Measurements from ENCODE around the gene TRIM31.

- TF ChIP-seq GABPA (IDR thresholded peaks at IDR 0.05 in 1 of 2, conservative IDR thresholded peaks at IDR 0.05 in 1 of 2) (no peak), CTCF (IDR thresholded peaks at IDR 0.05; ENCODE audit: low read depth, low read length, missing input control) (no peak), FOXA1 (IDR thresholded peaks at IDR 0.05) (no peak), TAF1 (conservative IDR thresholded peaks at IDR 0.05) (no peak), REST (IDR thresholded peaks at IDR 0.05) (no peak), JUND (IDR thresholded peaks at IDR 0.05) (no peak), ZBTB33 (IDR thresholded peaks at IDR 0.05) (no peak), MAX (IDR thresholded peaks at IDR 0.05) (no peak), YY1 (IDR thresholded peaks at IDR 0.05) (no peak), EGR1 (IDR thresholded peaks at IDR 0.05; ENCODE audit: low read depth in 2 of 2) (no peak), RAD21 (IDR thresholded peaks at IDR 0.05) (no peak)
Observed at GRCh38 chr6:30142665-30143064, 29.8 kb upstream of the TRIM31 start.
